Loucy (cell line): ENCODE measurements around the gene LIPI.

ENCODE experiments used
- H2AFZ ChIP-seq: fragments of 200-600 bp; sonication (generic); 2 replicates; pipeline ENCODE4 v1.6.0; 2016; ENCODE audit warnings: antibody characterized with exemption, mild to moderate bottlenecking, low read length, moderate library complexity
- H3F3A ChIP-seq: fragments of 200-600 bp; 2 replicates; pipeline ENCODE4 v1.6.0; 2016; ENCODE audit warnings: antibody characterized with exemption, low read depth, mild to moderate bottlenecking
- H3K27me3 ChIP-seq: fragments of 200-600 bp; sonication (generic); 2 replicates; pipeline ENCODE4 v1.6.1; 2014; ENCODE audit warnings: low read length, mild to moderate bottlenecking; ENCODE audit not compliant: insufficient read depth, poor library complexity, severe bottlenecking
- H3K36me3 ChIP-seq: fragments of 200-600 bp; sonication (generic); 2 replicates; pipeline ENCODE4 v1.6.1; 2016; ENCODE audit warnings: low read length; ENCODE audit not compliant: insufficient read depth
- H3K4me1 ChIP-seq: fragments of 200-600 bp; sonication (generic); 2 replicates; pipeline ENCODE4 v1.5.1; 2014; ENCODE audit warnings: low read length, mild to moderate bottlenecking; ENCODE audit not compliant: insufficient read depth, poor library complexity, severe bottlenecking
- H3K4me2 ChIP-seq: fragments of 200-600 bp; sonication (generic); 2 replicates; pipeline ENCODE4 v1.6.0; 2014; ENCODE audit warnings: antibody characterized with exemption, low read length, low read depth, mild to moderate bottlenecking; ENCODE audit not compliant: poor library complexity, severe bottlenecking
- H3K4me3 ChIP-seq: fragments of 200-600 bp; sonication (generic); 2 replicates; pipeline ENCODE4 v1.5.1; 2014; ENCODE audit warnings: low read length, mild to moderate bottlenecking, mixed read lengths; ENCODE audit not compliant: poor library complexity, severe bottlenecking
- H3K79me2 ChIP-seq: fragments of 200-600 bp; sonication (generic); 2 replicates; pipeline ENCODE4 v1.6.1; 2014; ENCODE audit warnings: low read length; ENCODE audit not compliant: insufficient read depth
- H3K9ac ChIP-seq: fragments of 200-600 bp; sonication (generic); 2 replicates; pipeline ENCODE4 v1.6.0; 2014; ENCODE audit warnings: mild to moderate bottlenecking, low read depth, low read length, moderate library complexity; ENCODE audit not compliant: poor library complexity, severe bottlenecking
- H3K9me2 ChIP-seq: fragments of 200-600 bp; sonication (generic); replicated peaks from 2 replicates; pipeline ENCODE4 v1.6.1; 2016; ENCODE audit warnings: low read depth, low read length, mixed read lengths
- H3K9me3 ChIP-seq: fragments of 200-600 bp; sonication (generic); 2 replicates; pipeline ENCODE4 v1.6.1; 2014; ENCODE audit warnings: mild to moderate bottlenecking, antibody characterized with exemption, low read length, low read depth; ENCODE audit not compliant: insufficient read depth
- H4K20me1 ChIP-seq: fragments of 200-600 bp; sonication (generic); 2 replicates; pipeline ENCODE4 v1.6.0; 2014; ENCODE audit warnings: antibody characterized with exemption, low read length, mild to moderate bottlenecking; ENCODE audit not compliant: insufficient read depth, poor library complexity, severe bottlenecking
- CTCF ChIP-seq: fragments of 200-600 bp; sonication (generic); conservative IDR thresholded peaks from 2 replicates; pipeline ENCODE4 v1.5.1; 2014; ENCODE audit warnings: mild to moderate bottlenecking, antibody characterized with exemption, low read length
- EZH2phosphoT487 ChIP-seq: fragments of 200-600 bp; IDR thresholded peaks from 2 replicates; pipeline ENCODE4 v1.6.1; 2018; ENCODE audit warnings: antibody characterized with exemption, mild to moderate bottlenecking, moderate library complexity, borderline replicate concordance

Gene LIPI

GRCh38 chr21:14251336-14251735 is 40.6 kb upstream of the LIPI start:
- H3K4me1 ChIP-seq = no peaks in the 10 kb centered on the region
- no peaks in the 10 kb centered on the region for H3K9me2 ChIP-seq
- H3F3A ChIP-seq = no peaks in the 10 kb centered on the region
- no peak overlapping the region for H3K4me2 ChIP-seq
- H3K36me3 ChIP-seq = no peaks in the 10 kb centered on the region
- H3K79me2 ChIP-seq = no peaks in the 10 kb centered on the region
- no peaks in the 10 kb centered on the region for H4K20me1 ChIP-seq
- no peak overlapping the region for H2AFZ ChIP-seq
- no peaks in the 10 kb centered on the region for H3K9me3 ChIP-seq
- TF ChIP-seq EZH2phosphoT487 = no peak
- no peak for TF ChIP-seq CTCF
- no peaks in the 10 kb centered on the region for H3K27me3 ChIP-seq
- no peak overlapping the region for H3K4me3 ChIP-seq
- no peak overlapping the region for H3K9ac ChIP-seq

DNA sequence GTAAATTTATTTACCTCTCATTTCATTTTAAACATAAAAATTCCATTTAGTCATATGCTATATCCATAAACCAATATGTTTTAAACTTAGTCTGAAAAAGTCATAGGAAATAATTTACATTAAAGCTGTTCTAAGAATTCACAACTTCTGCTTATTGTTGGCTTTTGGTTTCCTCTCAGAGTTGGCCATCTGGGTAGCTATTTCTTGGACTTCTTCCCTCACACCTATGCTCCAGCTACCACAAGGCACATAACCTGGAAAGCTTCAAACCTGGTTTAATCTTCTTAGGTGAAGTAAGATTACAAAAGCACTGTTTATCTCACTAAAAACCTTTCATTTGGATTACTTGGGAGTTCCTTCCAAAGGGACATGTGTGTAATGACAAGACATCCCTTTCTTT is 35.0 kb upstream of the LIPI start:
- Histone ChIP-seq H3K36me3 (no peaks in the 10 kb centered on the region), H3K9ac (no peak overlapping the region), H4K20me1 (no peaks in the 10 kb centered on the region), H3K4me2 (no peak overlapping the region), H3K4me1 (no peaks in the 10 kb centered on the region), H3K9me3 (no peaks in the 10 kb centered on the region), H3K27me3 (no peaks in the 10 kb centered on the region), H3F3A (no peaks in the 10 kb centered on the region), H3K4me3 (no peak overlapping the region), H3K9me2 (no peaks in the 10 kb centered on the region), H3K79me2 (no peaks in the 10 kb centered on the region), H2AFZ (no peak overlapping the region)
- TF ChIP-seq CTCF = no peak
- no peak for TF ChIP-seq EZH2phosphoT487

DNA sequence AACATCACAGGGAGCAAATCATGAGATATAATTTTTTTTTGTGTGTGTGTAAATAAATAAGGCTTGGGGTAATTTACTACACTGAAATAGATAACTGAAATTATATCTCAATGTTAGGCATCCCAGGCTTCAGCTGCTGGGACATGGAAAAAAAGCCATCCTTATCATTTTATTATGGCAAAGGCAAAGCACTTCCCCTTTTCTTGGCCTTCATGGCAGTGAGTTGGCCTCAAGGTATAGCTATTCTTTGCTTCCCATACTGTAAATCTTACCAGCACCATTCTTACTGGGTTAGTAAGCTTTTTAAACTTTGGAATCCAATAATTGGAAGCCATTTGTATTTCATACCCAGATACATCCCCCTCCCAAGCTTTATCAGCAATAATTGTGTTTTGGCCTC is 34.2 kb upstream of the LIPI start:
- Histone ChIP-seq H3K4me2 (no peak overlapping the region), H3K9ac (no peak overlapping the region), H3K4me1 (no peaks in the 10 kb centered on the region), H3K4me3 (no peak overlapping the region), H3F3A (no peaks in the 10 kb centered on the region), H3K9me2 (no peaks in the 10 kb centered on the region), H3K27me3 (no peaks in the 10 kb centered on the region), H3K9me3 (no peaks in the 10 kb centered on the region), H3K36me3 (no peaks in the 10 kb centered on the region), H4K20me1 (no peaks in the 10 kb centered on the region), H3K79me2 (no peaks in the 10 kb centered on the region), H2AFZ (no peak overlapping the region)
- TF ChIP-seq CTCF (no peak), EZH2phosphoT487 (no peak)
